HG03354 (cell line): Measurements from ENCODE around the gene MCHR1.

ENCODE experiments used
- ATAC-seq: cut with Tn5 transposase; IDR thresholded peaks from one replicate; pipeline ENCODE4 v1.9.1; 2021; ENCODE audit warnings: mild to moderate bottlenecking; ENCODE audit not compliant: unreplicated experiment, poor library complexity, severe bottlenecking

Gene MCHR1

DNA sequence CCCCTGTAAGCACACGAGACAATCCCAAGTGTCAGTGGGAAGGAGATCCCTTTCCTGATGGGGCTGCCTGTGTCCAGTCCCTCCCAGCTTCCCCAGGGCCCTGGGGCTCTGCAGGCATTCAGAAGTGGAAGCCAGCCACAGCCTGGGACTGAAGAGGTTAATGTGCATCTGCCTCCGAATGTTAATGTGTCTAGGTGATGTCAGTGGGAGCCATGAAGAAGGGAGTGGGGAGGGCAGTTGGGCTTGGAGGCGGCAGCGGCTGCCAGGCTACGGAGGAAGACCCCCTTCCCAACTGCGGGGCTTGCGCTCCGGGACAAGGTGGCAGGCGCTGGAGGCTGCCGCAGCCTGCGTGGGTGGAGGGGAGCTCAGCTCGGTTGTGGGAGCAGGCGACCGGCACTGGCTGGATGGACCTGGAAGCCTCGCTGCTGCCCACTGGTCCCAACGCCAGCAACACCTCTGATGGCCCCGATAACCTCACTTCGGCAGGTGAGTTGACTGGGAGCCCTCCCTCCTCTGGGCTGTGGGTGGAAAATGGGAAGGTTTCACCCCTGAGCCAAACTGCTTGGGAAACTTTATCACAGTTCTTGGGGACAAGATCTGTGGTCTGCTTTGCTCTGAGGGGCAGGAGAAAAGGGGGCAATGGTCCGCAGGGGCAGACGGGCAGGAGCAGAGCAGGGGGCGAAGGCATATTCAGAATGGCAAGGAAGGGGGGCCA, at the start of gene MCHR1:
MCHR1 (plus strand) TSS at position 236 of the 715 bp plus-strand sequence; CDS start at position 405, 169 bp downstream.
- no peak for ATAC-seq

DNA sequence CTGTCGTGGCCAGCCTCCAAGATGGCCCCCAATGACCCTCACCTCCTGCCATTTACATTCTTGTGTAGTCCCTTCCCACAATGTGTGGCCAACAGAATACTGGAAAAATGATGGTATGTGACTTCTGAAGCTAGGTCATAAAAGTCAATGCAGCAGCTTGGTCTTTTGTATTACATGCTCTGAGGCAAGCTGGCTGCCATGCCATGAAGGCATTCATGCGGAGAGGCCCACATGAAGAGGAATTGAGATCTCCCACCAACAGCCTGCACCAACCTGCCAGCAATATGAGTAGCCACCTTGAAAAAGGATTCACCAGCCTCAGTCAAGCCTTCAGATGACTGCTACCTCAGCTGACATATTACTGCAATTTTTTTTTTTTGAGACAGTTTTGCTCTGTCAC, 47.4 kb upstream of the MCHR1 start:
- no peak for ATAC-seq

GRCh38 chr22:40633036-40633435, 46.2 kb upstream of the MCHR1 start:
- no peak for ATAC-seq

DNA sequence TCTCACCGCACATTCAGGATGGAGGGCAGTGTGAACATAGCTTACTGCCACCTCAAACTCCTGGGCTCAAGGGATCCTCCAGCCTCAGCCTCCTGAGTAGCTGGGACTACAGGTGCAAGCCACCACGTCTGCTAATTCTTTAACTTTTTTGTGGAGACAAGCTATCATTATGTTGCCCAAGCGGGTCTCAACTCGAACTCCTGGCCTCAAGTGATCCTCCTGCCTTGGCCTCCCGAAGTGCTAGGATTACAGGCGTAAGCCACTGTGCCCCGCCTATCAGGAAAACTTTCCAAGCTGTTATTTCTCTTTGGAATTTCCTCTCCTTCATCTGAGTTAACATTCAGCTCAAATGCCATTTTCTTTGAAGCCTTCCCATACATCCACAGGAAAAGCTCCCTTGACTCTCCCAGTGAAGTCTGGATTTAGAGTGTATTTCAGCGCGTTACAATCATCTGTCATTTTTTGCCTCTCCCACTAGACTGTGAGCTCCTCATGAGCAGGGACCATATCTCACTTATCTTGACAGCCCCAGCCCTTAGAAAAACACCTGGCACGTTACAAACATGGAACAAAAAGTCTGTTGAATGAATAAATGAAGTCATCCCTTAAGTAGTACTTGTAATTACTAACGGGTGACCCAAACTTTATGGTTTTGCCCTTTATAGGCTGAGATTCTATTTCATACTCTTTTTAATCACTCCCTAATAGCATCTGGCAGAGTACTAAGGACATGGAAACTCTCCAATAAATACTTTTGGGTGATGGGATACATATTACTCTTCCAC, 45.0 kb upstream of the MCHR1 start:
- ATAC-seq: no peak

DNA sequence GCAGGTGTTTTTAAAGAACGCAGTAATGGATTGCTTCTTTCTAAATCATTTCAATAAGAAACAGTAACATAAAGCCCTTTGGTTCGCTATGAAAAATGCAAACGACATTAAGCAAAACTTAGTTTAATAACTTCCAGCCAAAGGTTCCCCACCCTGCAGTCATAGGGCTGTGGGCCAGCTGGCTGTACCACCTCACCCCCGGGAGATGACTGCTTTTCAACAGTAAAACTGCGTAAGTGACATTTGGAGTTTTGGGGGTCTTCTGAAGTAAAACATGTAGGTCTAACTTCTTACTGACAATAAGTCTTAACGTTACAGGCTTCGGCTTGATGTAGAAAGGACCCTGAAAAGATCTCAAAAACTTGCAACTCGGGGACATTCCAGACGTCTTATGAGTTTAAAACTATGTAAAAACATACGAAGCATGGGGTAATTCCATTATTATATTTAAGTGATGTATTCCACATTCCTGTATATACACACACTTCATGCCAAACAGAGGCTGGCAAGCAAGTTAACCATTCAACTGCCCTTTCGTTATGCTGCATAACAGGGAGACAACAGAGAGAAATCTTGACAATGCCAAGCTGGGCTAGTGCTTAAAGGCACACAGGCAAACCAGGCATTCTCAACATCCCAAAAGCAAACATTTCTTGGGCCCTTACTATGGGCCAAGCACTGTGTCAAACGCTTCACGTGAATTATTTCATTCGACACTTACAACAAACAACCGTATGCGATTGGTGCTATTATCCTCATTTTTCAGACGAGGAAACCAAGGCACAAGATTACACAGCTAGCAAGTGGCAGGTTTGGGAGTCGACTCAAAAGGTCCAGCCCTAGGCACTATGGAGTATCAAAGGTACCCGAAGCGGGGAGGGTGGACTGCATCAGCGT, 44.0 kb upstream of the MCHR1 start:
- ATAC-seq: no peak

GRCh38 chr22:40635940-40636379, 43.3 kb upstream of the MCHR1 start:
- peak; percentile 30 for ATAC-seq

DNA sequence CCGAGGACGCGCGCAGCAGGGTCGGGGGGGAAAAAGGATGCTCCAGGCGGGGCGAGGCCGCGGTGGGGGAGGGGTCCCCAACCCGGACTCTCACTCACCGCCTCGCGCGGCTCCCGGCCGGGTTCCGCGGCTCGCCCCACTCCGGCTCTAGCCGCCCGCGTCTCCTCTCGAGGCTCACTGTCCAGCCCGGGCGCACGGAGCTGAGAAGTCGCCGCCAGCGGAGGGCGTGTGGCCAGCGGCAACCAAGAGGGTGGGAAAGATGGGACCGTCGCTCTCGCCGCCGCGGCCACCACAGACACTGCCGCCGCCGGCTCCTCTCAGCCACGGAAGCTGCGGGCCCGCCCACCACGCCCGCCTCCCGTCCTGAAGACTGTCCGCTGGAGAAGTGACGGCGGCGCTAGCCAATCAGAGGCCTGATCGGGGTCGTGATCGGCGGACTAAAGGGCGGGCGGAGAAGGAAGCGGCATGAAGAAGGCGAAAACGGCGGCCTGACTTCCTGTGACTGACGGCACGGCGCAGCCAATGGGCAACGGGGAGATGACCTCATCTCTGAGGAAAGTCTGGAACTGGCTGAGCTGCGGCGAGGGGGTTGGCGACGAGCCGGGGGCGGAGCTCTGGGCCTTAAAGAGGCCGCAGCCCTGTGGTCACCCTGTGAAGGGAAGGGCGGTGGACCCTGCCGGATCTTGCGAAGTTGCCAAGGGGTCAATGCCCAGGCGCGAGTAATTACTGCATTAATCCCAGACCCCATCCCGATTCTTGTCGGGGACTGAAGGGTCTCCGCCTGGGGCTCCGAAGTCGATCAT, 42.7 kb upstream of the MCHR1 start, which contains the start of gene MRTFA:
MRTFA (minus strand) TSS at position 340 of the 803 bp plus-strand sequence.
- ATAC-seq: peak; percentile 92

- peak; percentile 3 for ATAC-seq
These were observed 41.8 kb upstream of the MCHR1 start for GRCh38 chr22:40637183-40638150.

GRCh38 chr22:40638261-40638660, 41.0 kb upstream of the MCHR1 start:
- no peak for ATAC-seq

- ATAC-seq: no peak
These were observed 38.0 kb upstream of the MCHR1 start for GRCh38 chr22:40641269-40641668.

- ATAC-seq: no peak
These were observed 37.0 kb upstream of the MCHR1 start for GRCh38 chr22:40642316-40642715.

DNA sequence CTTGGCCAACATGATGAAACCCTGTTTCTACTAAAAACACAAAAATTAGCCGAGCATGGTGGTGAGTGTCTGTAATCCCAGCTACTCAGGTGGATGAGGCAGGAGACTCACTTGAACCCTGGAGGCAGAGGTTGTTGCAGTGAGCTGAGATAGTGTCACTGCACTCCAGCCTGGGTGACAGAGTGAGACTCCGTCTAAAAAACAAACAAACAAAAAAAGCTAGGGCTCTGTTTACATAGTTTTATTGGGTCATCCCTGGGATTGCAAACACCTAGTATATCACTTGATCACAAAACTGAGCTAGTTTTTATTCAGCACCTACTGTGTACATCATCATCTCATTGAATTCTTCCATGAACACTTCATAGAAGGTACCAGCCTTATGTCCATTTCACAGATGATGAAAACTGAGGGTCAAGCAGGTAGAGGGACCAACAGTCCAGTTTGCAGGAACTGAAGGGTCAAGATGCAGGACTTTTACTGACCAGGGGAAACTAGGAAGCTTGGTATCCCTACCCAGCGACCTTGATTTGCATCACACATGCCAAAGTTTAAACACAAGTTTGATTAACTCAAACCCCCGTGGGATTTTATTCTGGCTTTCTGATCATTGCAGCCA, 33.6 kb upstream of the MCHR1 start:
- ATAC-seq: no peak

DNA sequence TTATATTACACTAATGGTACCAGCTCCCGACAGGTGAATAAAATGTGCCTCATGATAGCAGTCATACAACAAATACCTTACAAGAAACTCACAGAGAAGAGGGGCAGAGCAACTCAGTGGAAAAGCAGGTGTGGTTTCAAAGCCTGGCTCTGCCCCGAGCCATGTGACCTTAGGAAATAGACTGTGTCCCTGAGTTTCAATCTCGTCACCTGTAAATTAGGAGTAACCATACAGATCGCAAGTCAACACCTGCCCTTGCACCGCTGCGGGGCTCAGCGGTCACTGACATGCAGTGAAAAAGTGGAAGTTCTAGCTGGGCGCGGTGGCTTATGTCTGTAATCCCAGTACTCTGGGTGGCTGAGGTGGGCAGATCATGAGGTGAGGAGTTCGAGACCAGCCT, 30.9 kb upstream of the MCHR1 start:
- no peak for ATAC-seq

- no peak for ATAC-seq
These were observed 28.2 kb upstream of the MCHR1 start for GRCh38 chr22:40651057-40651456.

- peak; percentile 73 for ATAC-seq
These were observed 27.5 kb upstream of the MCHR1 start for GRCh38 chr22:40651563-40652501.

- no peak for ATAC-seq
These were observed 25.9 kb upstream of the MCHR1 start for GRCh38 chr22:40653361-40653760.
